ENCODE results near the gene GPN2.

Gene GPN2

DNA sequence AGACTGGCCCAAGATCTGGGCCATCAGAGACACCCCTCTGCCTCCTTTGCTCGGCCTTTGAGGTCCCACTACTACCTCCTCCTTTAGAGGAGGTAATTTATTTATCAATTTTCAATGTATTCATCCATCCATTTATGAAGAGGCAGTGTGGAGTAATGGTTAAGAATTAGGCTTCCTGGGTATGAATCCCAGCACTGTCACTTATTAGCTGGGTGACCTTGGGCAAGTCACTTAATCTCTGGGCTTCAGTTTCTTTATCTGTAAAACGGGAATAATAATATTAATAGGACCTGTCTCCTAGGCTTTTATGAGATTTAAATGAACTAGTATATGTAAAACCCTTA is 22.0 kb upstream of the GPN2 start:
- H3K36me3 Mint-ChIP-seq: no peaks in the 10 kb centered on the region
- no peak overlapping the region for H3K4me3 Mint-ChIP-seq
- no peaks in the 10 kb centered on the region for H3K9me3 Mint-ChIP-seq
- DNase-seq (no peak), ATAC-seq (replicated peaks) (no peak)
- H3K27ac Mint-ChIP-seq: no peak overlapping the region
- peaks cover 9 to 15% of the 10 kb centered on the region in 2 donors for H3K27me3 Mint-ChIP-seq
- no peaks in the 10 kb centered on the region for H3K4me1 Mint-ChIP-seq

DNA sequence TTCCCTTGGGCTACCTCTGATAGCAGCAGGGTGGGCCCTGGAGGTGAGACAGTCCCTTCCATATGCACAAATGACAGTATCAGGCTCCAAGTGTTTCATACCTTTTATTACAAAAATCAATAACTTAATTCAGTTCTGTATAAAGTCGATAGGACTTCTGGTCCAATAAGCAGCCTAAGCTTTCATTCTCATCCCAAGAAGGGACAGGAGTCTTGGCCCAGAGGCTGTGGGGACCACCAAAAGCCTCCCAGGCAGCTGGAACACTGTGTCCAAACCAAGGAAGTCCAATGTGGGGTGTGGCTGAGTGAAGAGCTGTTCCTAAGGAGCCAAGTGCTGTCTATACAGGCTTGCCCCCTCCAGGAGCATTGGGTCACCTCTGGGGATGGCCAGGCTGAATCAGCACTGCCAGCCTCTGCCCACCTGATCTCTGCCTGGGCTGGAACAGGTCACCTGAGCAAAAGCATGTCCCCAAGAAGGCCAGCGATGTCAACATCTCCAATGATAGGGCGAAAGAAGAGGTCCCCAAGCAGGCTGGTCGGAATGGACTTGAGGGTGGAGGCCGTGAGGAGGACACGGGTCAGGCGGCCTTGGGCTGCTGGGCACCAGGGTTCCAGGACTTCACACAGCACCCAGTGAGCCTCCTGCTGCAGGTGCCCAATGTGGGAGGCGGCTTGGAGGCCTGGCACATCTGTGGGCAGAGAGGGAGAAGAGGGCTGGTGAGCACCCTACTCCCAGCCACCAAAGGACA is 21.5 kb upstream of the GPN2 start:
- Mint-ChIP-seq H3K27me3 (peaks cover 9 to 16% of the 10 kb centered on the region in 2 donors), H3K27ac (no peak overlapping the region), H3K4me1 (no peaks in the 10 kb centered on the region), H3K36me3 (no peaks in the 10 kb centered on the region), H3K4me3 (no peak overlapping the region), H3K9me3 (no peaks in the 10 kb centered on the region)
- DNase-seq: no peak
- ATAC-seq (replicated peaks): no peak

DNA sequence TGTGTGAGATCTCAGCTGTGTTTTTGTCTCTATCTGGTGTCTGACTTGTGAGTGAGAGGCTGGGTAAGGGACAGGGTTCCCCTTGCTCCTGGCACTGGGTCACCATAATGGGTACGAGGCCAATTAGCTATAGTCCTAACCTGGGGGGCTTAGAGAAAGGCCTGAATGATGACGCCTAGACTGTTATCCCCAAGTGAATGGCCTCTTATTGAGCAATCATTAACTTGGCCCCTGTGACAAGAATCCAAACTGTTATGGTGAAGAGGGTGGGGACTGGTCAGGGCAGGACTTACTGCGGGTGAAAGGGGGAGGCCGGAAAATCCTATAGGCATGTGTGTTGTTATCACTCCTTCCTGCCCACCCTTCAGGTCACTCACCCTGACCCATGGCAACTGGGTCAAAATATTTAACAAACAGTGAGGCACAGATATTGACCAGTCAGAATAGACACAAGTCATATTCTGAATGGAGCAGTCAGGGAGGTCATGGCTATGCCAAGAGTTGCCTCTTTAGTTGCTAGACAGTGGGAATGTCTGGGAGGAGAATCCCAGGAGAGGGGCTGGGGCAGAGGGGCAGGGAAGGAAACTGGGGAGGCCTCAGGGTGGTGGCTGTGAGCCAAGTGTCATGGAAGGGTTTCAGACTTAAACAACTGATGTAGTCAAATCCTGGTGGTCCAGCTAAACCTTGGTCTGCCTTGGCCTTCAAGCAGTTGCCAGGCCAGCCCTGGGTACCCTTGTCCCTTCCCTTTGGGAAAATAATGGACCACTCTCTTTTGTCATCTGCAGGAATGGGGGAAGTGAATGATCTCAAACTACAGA is 20.5 kb upstream of the GPN2 start:
- Mint-ChIP-seq H3K9me3 (no peaks in the 10 kb centered on the region), H3K27ac (no peak overlapping the region), H3K27me3 (peaks cover 9 to 16% of the 10 kb centered on the region in 2 donors), H3K36me3 (no peaks in the 10 kb centered on the region), H3K4me1 (no peaks in the 10 kb centered on the region), H3K4me3 (no peak overlapping the region)
- ATAC-seq (replicated peaks): no peak
- DNase-seq: no peak

DNA sequence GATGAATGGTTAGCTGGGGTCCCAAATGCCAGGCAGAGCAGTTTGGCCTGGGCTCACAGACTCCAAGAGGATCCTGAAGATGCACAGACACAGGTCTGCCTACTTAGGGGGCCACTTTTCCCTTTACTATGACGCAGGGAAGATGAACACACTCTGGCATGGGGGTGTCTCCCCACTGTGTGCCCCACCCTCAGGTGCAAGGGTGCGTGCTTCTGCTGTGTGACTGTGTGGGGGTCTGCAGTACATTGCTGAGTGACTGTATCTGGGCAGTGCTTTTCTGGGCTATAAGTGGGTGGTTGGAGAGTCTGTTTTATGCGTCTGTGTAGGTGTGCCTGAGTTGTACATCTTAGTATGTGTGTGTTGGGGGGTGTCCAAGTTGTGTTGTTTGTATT is 19.9 kb upstream of the GPN2 start:
- Mint-ChIP-seq H3K27me3 (peaks cover 9 to 16% of the 10 kb centered on the region in 2 donors), H3K4me1 (no peaks in the 10 kb centered on the region), H3K27ac (no peak overlapping the region), H3K9me3 (no peaks in the 10 kb centered on the region), H3K4me3 (no peak overlapping the region), H3K36me3 (no peaks in the 10 kb centered on the region)
- DNase-seq: no peak
- no peak for ATAC-seq (replicated peaks)

GRCh38 chr1:26907071-26907917 is 17.2 kb upstream of the GPN2 start:
- Mint-ChIP-seq H3K4me1 (peaks cover under 1% of the 10 kb centered on the region in 2 donors), H3K27me3 (peaks cover 9 to 16% of the 10 kb centered on the region in 2 donors), H3K27ac (no peak overlapping the region), H3K36me3 (no peaks in the 10 kb centered on the region), H3K4me3 (no peak overlapping the region), H3K9me3 (no peaks in the 10 kb centered on the region)
- DNase-seq: no peak
- no peak for ATAC-seq (replicated peaks)

DNA sequence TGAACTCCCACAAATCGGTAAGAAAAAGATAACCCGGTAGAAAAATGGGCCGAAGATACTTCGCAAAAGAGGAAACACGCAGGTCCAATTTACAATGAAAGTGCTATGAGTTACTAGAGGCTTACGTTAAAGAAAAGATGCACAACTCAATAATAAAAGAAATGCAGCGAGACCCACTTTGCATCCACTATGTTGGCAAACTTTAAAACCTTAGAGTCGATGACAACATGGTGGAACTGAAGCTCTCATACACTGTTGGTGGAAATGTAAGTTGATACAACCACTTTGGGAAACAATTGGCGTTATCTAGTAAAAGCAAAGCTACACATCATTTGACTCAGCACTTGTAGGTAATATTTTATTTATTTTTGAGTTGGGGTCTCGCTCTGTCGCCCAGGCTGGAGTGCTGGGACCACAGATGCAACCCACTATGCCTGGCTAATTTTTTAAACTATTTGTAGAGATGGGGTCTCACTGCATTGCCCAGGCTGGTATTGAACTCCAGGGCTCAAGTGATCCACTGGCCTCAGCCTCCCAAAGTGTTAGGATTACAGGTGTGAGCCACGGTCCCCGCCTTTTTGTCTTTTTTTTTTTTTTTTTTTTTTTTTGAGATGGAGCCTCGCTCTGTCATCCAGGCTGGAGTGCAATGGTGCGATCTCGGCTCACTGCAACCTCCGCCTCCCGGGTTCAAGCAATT is 10.9 kb upstream of the GPN2 start:
- H3K9me3 Mint-ChIP-seq: no peaks in the 10 kb centered on the region
- no peaks in the 10 kb centered on the region for H3K27me3 Mint-ChIP-seq
- H3K36me3 Mint-ChIP-seq: peaks cover 10 to 11% of the 10 kb centered on the region in 2 donors
- H3K4me3 Mint-ChIP-seq: peak overlapping the region; percentile 92 to 98
- H3K27ac Mint-ChIP-seq: peak overlapping the region; percentile 100
- H3K4me1 Mint-ChIP-seq: peaks cover 21 to 30% of the 10 kb centered on the region in 2 donors
- DNase-seq (no peak), ATAC-seq (replicated peaks) (peak; percentile 1 to 4)

DNA sequence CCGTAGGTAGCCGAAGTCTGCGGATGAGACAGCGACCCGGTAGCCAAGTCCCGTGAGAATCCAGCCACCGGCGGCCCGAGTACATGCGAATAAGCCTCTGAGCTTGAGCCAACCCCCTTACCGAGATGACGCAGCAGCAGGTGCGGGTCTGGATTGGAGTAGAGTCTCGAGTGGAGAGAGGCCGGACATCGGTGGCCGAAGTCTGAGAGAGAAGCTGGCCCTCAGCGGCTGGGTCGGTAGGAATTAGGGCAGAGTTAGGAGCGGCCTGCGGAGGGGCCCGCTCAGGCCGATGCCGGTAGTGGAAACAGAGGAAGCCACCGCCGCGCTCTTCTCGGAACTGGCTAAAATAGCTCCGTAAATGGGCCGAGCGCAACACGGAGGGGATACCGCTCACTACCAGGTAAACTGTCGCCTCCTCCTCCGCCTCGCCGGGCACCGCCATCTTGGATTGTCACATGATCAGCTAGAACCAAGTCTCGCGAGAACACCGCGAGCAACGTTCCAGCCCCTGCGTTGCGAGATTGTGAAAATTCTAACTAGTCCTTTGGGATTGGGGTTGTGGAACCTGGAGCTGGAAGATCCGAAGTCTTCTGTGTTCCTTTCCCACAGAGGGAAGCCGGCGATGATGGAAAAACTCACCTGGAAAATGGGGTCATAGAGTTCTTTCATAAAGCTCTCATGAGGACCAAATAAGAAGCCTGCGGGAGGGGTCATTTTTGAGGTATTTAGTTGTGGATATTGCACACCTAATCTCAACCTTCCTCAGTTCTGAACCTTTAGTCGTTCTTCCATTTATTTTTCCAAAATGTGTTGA is 10.1 kb upstream of the GPN2 start, which contains the start of gene GPATCH3:
Gene GPATCH3 (minus strand): TSS at position 467 of the 814 bp plus-strand sequence. CDS start 25 bp downstream, at position 442.
- H3K36me3 Mint-ChIP-seq: peaks cover 10 to 17% of the 10 kb centered on the region in 2 donors
- DNase-seq (peak; percentile 82), ATAC-seq (replicated peaks) (peak; percentile 90 to 93)
- peak within 1 kb of the TSS; percentile 92 to 98 for H3K4me3 Mint-ChIP-seq
- H3K27ac Mint-ChIP-seq: peak within 1 kb of the TSS; percentile 100
- no peaks in the 10 kb centered on the region for H3K9me3 Mint-ChIP-seq
- peaks cover 21 to 30% of the 10 kb centered on the region in 2 donors for H3K4me1 Mint-ChIP-seq
- H3K27me3 Mint-ChIP-seq: no peaks in the 10 kb centered on the region

- Mint-ChIP-seq H3K9me3 (no peaks in the 10 kb centered on the region), H3K36me3 (peaks cover 28 to 42% of the 10 kb centered on the region in 2 donors), H3K4me1 (peaks cover 26 to 30% of the 10 kb centered on the region in 2 donors), H3K27me3 (no peaks in the 10 kb centered on the region), H3K27ac (peak overlapping the region; percentile 48), H3K4me3 (no peak overlapping the region)
- ATAC-seq (replicated peaks) (no peak), DNase-seq (no peak)
Observed at GRCh38 chr1:26897351-26897750, 7.3 kb upstream of the GPN2 start.

DNA sequence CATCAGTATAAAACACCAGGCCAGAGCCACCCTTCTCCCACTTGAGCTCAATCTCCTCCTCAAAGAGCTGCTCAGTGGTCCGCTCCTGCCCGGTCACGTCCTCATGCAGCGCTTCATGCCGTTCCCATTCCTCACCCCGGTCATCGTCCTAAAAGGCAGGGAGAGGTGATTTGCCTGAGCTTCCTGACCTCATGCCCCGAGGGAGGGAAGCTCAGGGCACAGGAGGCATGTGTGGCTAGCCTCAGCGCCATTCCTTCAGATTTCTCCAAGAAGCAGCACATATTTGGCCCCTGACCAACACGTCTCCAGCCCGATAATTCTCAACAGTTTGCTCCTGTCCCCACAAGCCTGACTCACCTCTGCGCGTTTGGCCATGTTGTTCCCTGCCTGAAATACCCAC is 4.2 kb upstream of the GPN2 start:
- ATAC-seq (replicated peaks) (no peak), DNase-seq (no peak)
- H3K36me3 Mint-ChIP-seq: peaks cover 42 to 48% of the 10 kb centered on the region in 2 donors
- H3K27ac Mint-ChIP-seq: peak overlapping the region; percentile 11
- H3K27me3 Mint-ChIP-seq: no peaks in the 10 kb centered on the region
- peaks cover 22 to 33% of the 10 kb centered on the region in 2 donors for H3K4me1 Mint-ChIP-seq
- no peaks in the 10 kb centered on the region for H3K9me3 Mint-ChIP-seq
- H3K4me3 Mint-ChIP-seq: no peak overlapping the region

- Mint-ChIP-seq H3K27ac (peak overlapping the region; percentile 97), H3K4me1 (peaks cover 25 to 41% of the 10 kb centered on the region in 2 donors), H3K36me3 (peaks cover 45 to 59% of the 10 kb centered on the region in 2 donors), H3K27me3 (no peaks in the 10 kb centered on the region), H3K9me3 (no peaks in the 10 kb centered on the region), H3K4me3 (peak overlapping the region; percentile 97 to 98)
- DNase-seq (no peak), ATAC-seq (replicated peaks) (peak; percentile 45 to 51)
Observed at GRCh38 chr1:26890467-26890796, 349 bp upstream of the GPN2 start.

DNA sequence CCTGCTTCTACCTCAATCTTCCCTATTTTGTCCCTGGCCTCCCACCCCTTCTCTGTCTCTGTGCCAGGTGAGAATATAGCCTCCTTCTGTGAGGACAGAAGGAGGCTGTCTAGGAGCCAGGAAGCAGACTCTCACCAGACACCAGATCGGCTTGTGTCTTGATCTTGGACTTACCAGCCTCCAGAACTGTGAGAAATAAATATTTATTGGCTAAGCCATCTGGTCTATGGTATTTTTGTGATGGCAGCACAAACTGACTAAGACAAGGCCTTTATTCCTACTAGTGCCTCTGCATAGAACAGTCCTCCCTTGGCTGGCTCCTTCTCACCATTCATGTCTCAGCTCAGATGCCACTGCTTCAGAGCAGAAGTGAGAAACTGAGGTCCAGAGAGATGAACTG is 1.9 kb downstream of the GPN2 start:
- H3K4me3 Mint-ChIP-seq: peak overlapping the region; percentile 97 to 98
- no peaks in the 10 kb centered on the region for H3K9me3 Mint-ChIP-seq
- no peaks in the 10 kb centered on the region for H3K27me3 Mint-ChIP-seq
- H3K4me1 Mint-ChIP-seq: peaks cover 25 to 51% of the 10 kb centered on the region in 2 donors
- ATAC-seq (replicated peaks): no peak
- peaks cover 53 to 61% of the 10 kb centered on the region in 2 donors for H3K36me3 Mint-ChIP-seq
- DNase-seq: no peak
- H3K27ac Mint-ChIP-seq: peak overlapping the region; percentile 97

- DNase-seq: no peak
- peaks cover 52 to 61% of the 10 kb centered on the region in 2 donors for H3K36me3 Mint-ChIP-seq
- no peak for ATAC-seq (replicated peaks)
- H3K9me3 Mint-ChIP-seq: no peaks in the 10 kb centered on the region
- H3K27ac Mint-ChIP-seq: no peak overlapping the region
- H3K4me1 Mint-ChIP-seq: peaks cover 29 to 51% of the 10 kb centered on the region in 2 donors
- peak overlapping the region in 1 of 2 donors; percentile 44 for H3K4me3 Mint-ChIP-seq
- H3K27me3 Mint-ChIP-seq: no peaks in the 10 kb centered on the region
Observed at GRCh38 chr1:26887125-26887524, 3.0 kb downstream of the GPN2 start.

Data from stimulated activated naive B cell treated with anti-CD40 and anti-IgM and Interleukin-4, amounts not matched to agents 10 μg/mL and 1 μg/mL and 100 μg/mL, for 72 hours (primary cell).